Cerebellar cortex (tissue), 1 donor: ENCODE results near the gene SLC16A12.
"Not testable (repeated sequence)": the region's sequence is repeated elsewhere in the genome, so short reads cannot be mapped to it uniquely, and the experiment has no call there.

Experiments
- DNase-seq: peaks from one replicate; pipeline ENCODE4 v3.0.0-alpha.2; 2015; ENCODE audit warnings: low spot score

Gene SLC16A12

GRCh38 chr10:89470628-89471027 is 64.8 kb downstream of the SLC16A12 start:
- DNase-seq = no peak

GRCh38 chr10:89469517-89469916 is 65.9 kb downstream of the SLC16A12 start:
- DNase-seq = no peak

- DNase-seq = no peak
Observed at GRCh38 chr10:89468191-89468965, 67.0 kb downstream of the SLC16A12 start.

- peak; percentile 3 for DNase-seq
Observed at GRCh38 chr10:89466599-89467035, 68.8 kb downstream of the SLC16A12 start.

GRCh38 chr10:89465196-89465595 is 70.2 kb downstream of the SLC16A12 start:
- no peak for DNase-seq

- DNase-seq = no peak
Observed at GRCh38 chr10:89463846-89464537, 71.4 kb downstream of the SLC16A12 start.

- DNase-seq = no peak
Observed at GRCh38 chr10:89458784-89459183, 76.6 kb downstream of the SLC16A12 start.

GRCh38 chr10:89458291-89458690 is 77.1 kb downstream of the SLC16A12 start:
- no peak for DNase-seq

- DNase-seq = no peak
Observed at GRCh38 chr10:89454561-89455347, 80.6 kb downstream of the SLC16A12 start.

GRCh38 chr10:89452193-89452592 is 83.2 kb downstream of the SLC16A12 start:
- DNase-seq = no peak

GRCh38 chr10:89450901-89451300 is 84.5 kb downstream of the SLC16A12 start:
- DNase-seq = no peak

- not testable (repeated sequence) for DNase-seq
Observed at GRCh38 chr10:89444819-89445218, 90.6 kb downstream of the SLC16A12 start.

- DNase-seq = no peak
Observed at GRCh38 chr10:89442289-89442688, 93.1 kb downstream of the SLC16A12 start.

- no peak for DNase-seq
Observed at GRCh38 chr10:89440226-89441009, 95.0 kb downstream of the SLC16A12 start.

- DNase-seq = no peak
Observed at GRCh38 chr10:89438525-89438924, 96.9 kb downstream of the SLC16A12 start.

GRCh38 chr10:89431977-89432376 is 103.4 kb downstream of the SLC16A12 start:
- no peak for DNase-seq

GRCh38 chr10:89428877-89429276 is 106.5 kb downstream of the SLC16A12 start:
- DNase-seq = no peak

GRCh38 chr10:89427629-89428028 is 107.8 kb downstream of the SLC16A12 start:
- DNase-seq = no peak

- DNase-seq = peak; percentile 61
Observed at GRCh38 chr10:89426230-89426868, 109.0 kb downstream of the SLC16A12 start.

GRCh38 chr10:89425000-89425399 is 110.4 kb downstream of the SLC16A12 start:
- no peak for DNase-seq

GRCh38 chr10:89421018-89421476 is 114.3 kb downstream of the SLC16A12 start:
- DNase-seq = no peak
